Tibial nerve (tissue), 4 donors: ENCODE measurements around the gene ABLIM2.

ENCODE experiments used
- EP300 ChIP-seq, 2 donors: sonication (generic); formaldehyde crosslinking; IDR thresholded peaks; one replicate each; pipeline ENCODE4 v1.6.1; 2017; ENCODE audit warnings: antibody characterized with exemption in 2 of 2, mild to moderate bottlenecking in 1 of 2
- POLR2A ChIP-seq, 2 donors: fragments of 450-650 bp; IDR thresholded peaks; one replicate each; pipeline ENCODE4 v1.6.1; 2017; ENCODE audit warnings: antibody characterized with exemption in 2 of 2, mild to moderate bottlenecking in 2 of 2, moderate library complexity in 2 of 2
- TF ChIP-seq, protein P1 (sequence below), 5 experiments: fragments of 200-600 bp in 3 of 5; fragments of 450-650 bp in 2 of 5; sonication (generic) in 3 of 5; IDR thresholded peaks; one replicate each; pipeline ENCODE4 v1.5.1; 2016 to 2019; ENCODE audit warnings: antibody characterized with exemption in 5 of 5, mild to moderate bottlenecking in 3 of 5, moderate library complexity in 2 of 5

DNA sequence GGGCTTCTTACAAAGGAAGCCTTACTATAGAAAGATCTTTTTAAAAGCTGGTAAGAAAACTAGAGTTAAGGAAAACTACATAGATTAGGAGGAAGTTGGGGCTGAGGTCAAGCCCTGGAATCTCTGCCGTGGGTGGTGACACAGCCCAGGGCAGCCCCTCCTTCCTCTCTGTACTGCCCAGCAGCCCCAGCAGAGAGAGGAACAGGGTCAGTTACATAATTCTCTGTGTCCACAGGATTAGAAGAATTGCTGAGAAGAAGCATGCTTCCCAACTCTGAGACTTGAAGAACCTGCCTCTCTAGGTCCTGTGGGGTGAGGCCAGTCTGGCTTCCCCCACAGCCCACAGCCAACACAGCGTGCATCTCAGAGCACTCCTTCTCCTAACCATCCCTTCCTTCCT, 9.2 kb upstream of the ABLIM2 start:
- TF ChIP-seq, protein P1, sequence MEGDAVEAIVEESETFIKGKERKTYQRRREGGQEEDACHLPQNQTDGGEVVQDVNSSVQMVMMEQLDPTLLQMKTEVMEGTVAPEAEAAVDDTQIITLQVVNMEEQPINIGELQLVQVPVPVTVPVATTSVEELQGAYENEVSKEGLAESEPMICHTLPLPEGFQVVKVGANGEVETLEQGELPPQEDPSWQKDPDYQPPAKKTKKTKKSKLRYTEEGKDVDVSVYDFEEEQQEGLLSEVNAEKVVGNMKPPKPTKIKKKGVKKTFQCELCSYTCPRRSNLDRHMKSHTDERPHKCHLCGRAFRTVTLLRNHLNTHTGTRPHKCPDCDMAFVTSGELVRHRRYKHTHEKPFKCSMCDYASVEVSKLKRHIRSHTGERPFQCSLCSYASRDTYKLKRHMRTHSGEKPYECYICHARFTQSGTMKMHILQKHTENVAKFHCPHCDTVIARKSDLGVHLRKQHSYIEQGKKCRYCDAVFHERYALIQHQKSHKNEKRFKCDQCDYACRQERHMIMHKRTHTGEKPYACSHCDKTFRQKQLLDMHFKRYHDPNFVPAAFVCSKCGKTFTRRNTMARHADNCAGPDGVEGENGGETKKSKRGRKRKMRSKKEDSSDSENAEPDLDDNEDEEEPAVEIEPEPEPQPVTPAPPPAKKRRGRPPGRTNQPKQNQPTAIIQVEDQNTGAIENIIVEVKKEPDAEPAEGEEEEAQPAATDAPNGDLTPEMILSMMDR (IDR thresholded peaks at IDR 0.05): no peak
- TF ChIP-seq POLR2A (IDR thresholded peaks at IDR 0.05) (no peak), EP300 (IDR thresholded peaks at IDR 0.05) (peak in 1 of 2 donors; percentile 46)
